Measurements from ENCODE around the gene PCDH8.

Gene PCDH8

DNA sequence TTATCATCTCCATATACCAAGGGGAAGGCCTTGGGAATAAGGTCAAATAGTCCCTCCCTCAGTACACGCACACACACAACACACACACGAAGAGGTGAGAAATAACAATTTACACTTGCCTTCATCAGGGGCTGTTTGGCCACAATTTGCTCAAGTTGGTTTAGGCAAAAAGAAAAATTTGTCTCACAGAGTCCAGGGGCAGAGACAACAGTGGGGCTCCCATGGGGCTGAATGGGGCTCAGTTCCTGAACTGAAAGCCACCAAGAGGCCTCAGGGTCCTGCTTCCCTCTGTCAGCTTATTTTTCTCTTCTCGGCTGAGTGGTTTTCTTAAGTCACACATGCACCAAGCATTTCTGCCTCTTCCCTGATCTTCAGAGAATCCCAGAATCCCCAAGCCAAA lies 35.5 kb downstream of the PCDH8 start:
- H3K4me1 ChIP-seq (ENCODE audit: insufficient read depth, low read length), result peaks cover 10% of the 10 kb centered on the region
- no peaks in the 10 kb centered on the region for H3K36me3 ChIP-seq (ENCODE audit: insufficient read depth, low read length)
- H3K9me3 ChIP-seq (ENCODE audit: control insufficient read depth, insufficient read depth, low read length), result peaks cover 7% of the 10 kb centered on the region; the same call in 1 of the 2 replicates
- no peak overlapping the region for H3K9ac ChIP-seq (ENCODE audit: low read depth, low read length)

DNA sequence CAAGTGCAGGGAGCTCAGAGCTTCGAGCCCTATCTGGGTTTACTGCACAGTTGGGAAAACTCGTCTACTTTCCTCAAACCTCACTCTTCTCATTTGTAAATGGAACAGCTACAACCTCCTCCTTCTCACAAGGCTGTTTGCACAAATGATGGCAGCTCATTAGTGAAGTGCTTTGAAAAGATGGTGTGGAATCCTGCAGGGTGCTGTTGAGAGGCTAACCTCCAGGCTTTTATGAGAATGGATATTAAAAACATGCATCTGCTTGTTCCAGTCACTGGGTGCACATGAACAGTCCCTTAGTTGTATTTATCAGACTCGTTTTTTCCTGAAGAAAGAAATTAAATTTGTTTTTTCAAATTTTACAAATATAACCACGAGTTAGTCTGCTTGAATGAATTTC lies 36.6 kb downstream of the PCDH8 start:
- H3K9ac ChIP-seq (ENCODE audit: low read depth, low read length), result no peak overlapping the region
- H3K9me3 ChIP-seq (ENCODE audit: control insufficient read depth, insufficient read depth, low read length), result 0 out of 2 replicates have a peak, but pooled peaks cover 3% of the 10 kb centered on the region
- H3K4me1 ChIP-seq (ENCODE audit: insufficient read depth, low read length), result peaks cover 10% of the 10 kb centered on the region
- no peaks in the 10 kb centered on the region for H3K36me3 ChIP-seq (ENCODE audit: insufficient read depth, low read length)

DNA sequence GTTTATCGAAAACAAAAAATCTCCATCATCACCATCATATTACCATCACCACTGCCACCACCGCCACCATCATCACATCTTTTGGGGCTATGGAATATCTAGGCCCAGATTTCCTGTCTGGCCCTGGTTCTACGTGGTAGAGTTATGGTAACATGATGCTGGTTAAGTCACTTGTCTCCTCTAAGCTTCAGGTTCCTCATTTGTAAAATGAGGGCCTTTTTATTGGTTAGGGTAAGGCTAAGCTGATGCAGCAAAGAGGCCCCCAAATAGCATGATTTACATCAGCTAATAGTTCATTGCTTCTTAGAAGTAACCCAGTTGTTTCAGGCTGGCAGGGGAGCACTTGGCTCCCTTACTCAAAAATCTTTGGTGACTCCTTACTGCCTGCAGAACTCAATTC lies 37.9 kb downstream of the PCDH8 start:
- no peaks in the 10 kb centered on the region for H3K36me3 ChIP-seq (ENCODE audit: insufficient read depth, low read length)
- H3K4me1 ChIP-seq (ENCODE audit: insufficient read depth, low read length), result peaks cover 10% of the 10 kb centered on the region
- H3K9me3 ChIP-seq (ENCODE audit: control insufficient read depth, insufficient read depth, low read length), result no peaks in the 10 kb centered on the region
- H3K9ac ChIP-seq (ENCODE audit: low read depth, low read length), result no peak overlapping the region

DNA sequence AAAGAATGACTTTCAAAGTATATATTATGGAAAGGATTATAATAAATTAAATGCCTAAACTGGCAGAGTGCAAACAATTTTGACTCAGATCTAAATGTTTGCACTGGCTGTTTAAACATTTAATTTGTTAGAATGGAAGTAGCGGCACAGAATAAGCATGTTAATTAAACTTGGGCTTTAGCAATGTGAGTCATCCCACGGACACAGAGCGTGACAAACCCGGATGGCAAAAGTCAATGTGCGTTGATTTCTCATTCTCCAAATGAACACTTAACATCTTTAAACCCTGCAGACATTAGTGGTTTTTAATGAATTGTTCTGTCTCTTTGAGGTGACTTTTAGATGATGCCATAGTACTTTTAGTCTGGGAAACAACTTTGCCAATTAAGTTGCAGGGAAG lies 38.4 kb downstream of the PCDH8 start:
- Histone ChIP-seq H3K9me3 (ENCODE audit: control insufficient read depth, insufficient read depth, low read length) (no peaks in the 10 kb centered on the region), H3K4me1 (ENCODE audit: insufficient read depth, low read length) (peaks cover 10% of the 10 kb centered on the region), H3K9ac (ENCODE audit: low read depth, low read length) (no peak overlapping the region), H3K36me3 (ENCODE audit: insufficient read depth, low read length) (no peaks in the 10 kb centered on the region)

DNA sequence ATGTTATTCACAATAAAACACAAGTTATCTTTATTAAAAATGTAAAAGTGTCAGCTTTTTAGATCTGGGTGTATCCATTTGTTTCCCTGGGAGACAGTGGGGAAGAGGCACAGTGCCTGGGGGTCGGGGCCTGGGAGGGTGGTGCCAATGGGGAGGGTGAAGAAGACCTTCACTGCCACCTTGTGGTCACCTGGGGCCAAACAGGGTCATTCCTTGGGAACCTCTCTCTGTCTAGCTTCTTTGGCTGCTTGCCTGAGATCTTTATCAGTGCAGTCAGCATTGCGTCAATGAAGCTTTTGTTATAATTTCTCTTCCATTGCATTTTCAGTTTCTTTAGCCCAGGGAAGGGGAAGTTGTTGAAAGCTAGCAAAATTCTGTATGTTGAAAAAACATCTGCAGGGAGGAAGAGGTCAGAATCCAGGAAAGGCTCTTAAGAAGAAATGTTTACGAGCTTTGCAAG lies 39.1 kb downstream of the PCDH8 start:
- peaks cover 10% of the 10 kb centered on the region for H3K4me1 ChIP-seq (ENCODE audit: insufficient read depth, low read length)
- H3K9me3 ChIP-seq (ENCODE audit: control insufficient read depth, insufficient read depth, low read length), result no peaks in the 10 kb centered on the region
- no peak overlapping the region for H3K9ac ChIP-seq (ENCODE audit: low read depth, low read length)
- no peaks in the 10 kb centered on the region for H3K36me3 ChIP-seq (ENCODE audit: insufficient read depth, low read length)

DNA sequence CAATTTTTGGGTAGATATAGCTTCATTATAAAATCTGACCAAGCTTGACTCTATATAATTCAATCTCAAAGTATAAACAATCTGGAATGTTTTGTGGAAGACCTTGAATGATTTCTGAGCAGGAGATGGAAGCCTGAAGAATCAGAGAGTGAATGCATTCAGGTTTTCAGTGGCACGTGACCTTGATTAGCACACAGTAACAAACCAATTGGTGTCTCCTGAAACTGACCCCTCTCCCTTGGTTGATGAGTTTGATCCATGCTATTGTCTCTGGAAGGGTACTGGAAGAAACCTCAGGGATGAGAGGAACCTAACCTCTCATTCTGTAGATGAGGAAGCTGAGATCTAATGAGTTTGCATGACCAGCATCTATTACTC lies 39.6 kb downstream of the PCDH8 start:
- H3K9me3 ChIP-seq (ENCODE audit: control insufficient read depth, insufficient read depth, low read length), result no peaks in the 10 kb centered on the region
- no peaks in the 10 kb centered on the region for H3K36me3 ChIP-seq (ENCODE audit: insufficient read depth, low read length)
- H3K4me1 ChIP-seq (ENCODE audit: insufficient read depth, low read length), result peaks cover 10% of the 10 kb centered on the region
- no peak overlapping the region for H3K9ac ChIP-seq (ENCODE audit: low read depth, low read length)

DNA sequence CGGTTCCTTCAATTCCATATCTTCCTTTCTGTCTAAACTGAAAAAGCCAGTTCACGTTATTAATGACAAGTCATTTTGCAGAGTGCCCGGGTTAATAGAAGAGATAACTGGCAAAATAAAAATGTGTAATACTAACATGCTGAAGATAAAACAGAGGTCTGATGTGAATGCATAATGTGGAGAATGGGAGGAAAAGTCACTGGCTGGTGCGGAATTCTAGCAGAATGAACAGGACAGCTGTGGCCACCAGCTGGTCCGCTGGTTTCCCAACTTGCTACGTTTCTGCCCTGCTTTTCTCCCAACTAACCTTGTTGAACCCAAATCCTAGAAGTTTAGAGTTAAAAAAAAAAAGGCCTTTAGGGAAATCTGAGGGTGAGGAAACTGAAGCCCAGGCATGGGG lies 42.4 kb downstream of the PCDH8 start:
- Histone ChIP-seq H3K4me1 (ENCODE audit: insufficient read depth, low read length) (peaks cover 10% of the 10 kb centered on the region), H3K9me3 (ENCODE audit: control insufficient read depth, insufficient read depth, low read length) (no peaks in the 10 kb centered on the region), H3K9ac (ENCODE audit: low read depth, low read length) (no peak overlapping the region), H3K36me3 (ENCODE audit: insufficient read depth, low read length) (no peaks in the 10 kb centered on the region)

DNA sequence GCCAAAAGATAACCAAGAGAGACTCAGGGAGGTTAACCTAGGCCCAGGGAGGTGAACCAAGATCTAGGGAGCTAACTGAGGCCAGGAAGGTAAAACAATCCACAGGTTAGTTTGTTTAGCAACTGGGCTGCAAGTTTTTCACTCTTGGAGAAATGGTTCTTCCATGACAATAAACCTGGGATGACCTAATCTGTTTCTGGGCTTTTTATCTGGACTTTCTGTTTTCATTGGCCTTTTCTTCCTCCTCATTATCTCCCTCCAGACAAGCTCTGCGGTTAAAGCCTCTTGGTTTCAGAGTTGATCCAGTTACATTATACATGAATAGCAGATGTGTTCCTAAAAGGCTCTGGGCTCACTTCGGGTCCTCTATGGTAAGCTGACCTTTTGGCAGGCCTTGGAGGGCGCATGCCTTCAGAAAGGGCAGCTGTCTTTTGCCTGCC lies 44.2 kb downstream of the PCDH8 start:
- Histone ChIP-seq H3K4me1 (ENCODE audit: insufficient read depth, low read length) (peaks cover 10% of the 10 kb centered on the region), H3K9ac (ENCODE audit: low read depth, low read length) (no peak overlapping the region), H3K9me3 (ENCODE audit: control insufficient read depth, insufficient read depth, low read length) (no peaks in the 10 kb centered on the region), H3K36me3 (ENCODE audit: insufficient read depth, low read length) (no peaks in the 10 kb centered on the region)

DNA sequence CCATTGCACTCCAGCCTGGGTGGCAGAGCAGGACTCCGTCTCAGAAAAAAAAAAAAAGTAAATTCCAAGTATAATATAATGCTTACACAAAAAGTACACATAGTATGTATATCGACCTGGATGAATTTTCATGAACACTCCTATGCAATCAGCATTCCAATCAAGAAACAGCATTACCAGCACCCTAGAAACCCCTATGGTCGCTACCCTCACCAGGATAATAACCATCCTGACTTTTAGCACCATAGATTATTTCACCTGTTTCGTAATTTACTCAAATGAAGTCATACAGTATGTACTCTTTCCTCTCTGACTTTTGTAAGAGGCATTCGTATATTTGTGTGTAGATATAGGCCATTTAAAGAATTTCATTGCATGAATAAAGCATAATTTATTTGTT lies 47.6 kb downstream of the PCDH8 start:
- Histone ChIP-seq H3K9ac (ENCODE audit: low read depth, low read length) (no peak overlapping the region), H3K36me3 (ENCODE audit: insufficient read depth, low read length) (no peaks in the 10 kb centered on the region), H3K9me3 (ENCODE audit: control insufficient read depth, insufficient read depth, low read length) (no peaks in the 10 kb centered on the region), H3K4me1 (ENCODE audit: insufficient read depth, low read length) (no peaks in the 10 kb centered on the region)

DNA sequence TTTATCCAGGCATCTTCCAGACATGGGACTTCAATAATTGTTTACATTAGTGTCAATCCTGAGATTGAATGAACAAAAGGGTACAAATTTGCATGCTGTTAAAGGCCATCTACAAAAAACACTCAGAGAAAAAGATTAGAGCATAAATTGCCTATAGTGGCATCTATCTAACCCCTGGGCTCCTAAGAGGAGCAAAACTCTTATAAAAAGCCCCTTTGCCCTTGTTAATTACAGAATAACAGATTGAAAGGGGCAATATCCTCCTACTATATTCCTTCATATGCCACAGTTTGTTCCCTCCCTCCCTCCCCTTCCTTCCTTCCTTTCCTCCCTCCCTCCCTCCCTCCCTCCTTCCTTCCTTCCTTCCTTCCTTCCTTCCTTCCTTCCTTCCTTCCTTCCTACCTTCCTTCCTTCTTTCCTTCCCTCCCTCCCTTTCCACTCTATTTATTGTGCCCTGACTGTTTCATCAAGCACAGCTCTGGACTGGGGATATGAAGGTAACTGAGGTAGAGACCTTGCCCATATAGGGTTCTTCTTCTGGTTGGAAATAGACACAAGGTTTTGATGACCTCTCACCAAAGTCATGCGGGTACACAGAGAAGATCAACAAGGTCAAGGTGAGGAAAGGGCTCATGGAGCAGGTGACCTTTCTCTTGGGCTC lies 49.5 kb downstream of the PCDH8 start:
- no peaks in the 10 kb centered on the region for H3K36me3 ChIP-seq (ENCODE audit: insufficient read depth, low read length)
- H3K4me1 ChIP-seq (ENCODE audit: insufficient read depth, low read length), result no peaks in the 10 kb centered on the region
- no peak overlapping the region for H3K9ac ChIP-seq (ENCODE audit: low read depth, low read length)
- H3K9me3 ChIP-seq (ENCODE audit: control insufficient read depth, insufficient read depth, low read length), result no peaks in the 10 kb centered on the region

DNA sequence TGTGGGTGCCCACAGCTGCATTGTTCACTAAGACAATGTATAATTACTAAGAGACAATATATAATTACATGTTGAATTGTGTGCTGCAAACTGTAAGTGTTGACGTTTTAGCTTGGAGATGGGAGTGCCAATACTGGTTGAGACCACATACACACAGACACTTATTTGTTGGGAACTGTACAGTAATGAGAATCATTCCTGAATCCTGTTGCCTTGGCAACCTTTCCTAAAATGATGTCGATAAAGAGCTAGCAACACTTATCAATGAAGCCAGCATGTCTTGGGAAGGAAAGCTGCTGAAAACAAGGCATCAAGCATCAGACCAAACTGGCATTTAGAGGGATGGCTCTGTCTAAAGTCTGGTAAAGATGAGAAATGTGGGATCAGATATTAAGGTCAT lies 51.3 kb downstream of the PCDH8 start:
- Histone ChIP-seq H3K4me1 (ENCODE audit: insufficient read depth, low read length) (no peaks in the 10 kb centered on the region), H3K9me3 (ENCODE audit: control insufficient read depth, insufficient read depth, low read length) (no peaks in the 10 kb centered on the region), H3K9ac (ENCODE audit: low read depth, low read length) (no peak overlapping the region), H3K36me3 (ENCODE audit: insufficient read depth, low read length) (no peaks in the 10 kb centered on the region)

DNA sequence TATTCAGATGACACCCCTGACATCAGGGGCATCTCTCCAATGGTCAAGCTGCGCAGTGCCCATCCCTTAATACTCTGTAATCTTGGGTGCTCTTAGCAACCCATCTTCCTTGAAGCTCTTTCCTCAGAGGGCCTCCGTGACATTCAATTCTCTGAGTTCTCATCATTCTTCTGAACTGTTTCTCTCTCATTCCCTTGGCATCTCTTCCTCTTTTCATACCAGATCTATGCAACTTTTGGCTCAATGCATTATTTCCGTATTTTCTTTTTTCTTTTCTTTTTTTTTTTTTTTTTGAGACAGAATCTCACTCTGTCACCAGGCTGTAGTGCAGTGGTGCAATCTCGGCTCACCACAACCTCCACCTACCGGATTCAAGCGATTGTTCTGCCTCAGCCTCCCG lies 53.9 kb downstream of the PCDH8 start:
- no peaks in the 10 kb centered on the region for H3K9me3 ChIP-seq (ENCODE audit: control insufficient read depth, insufficient read depth, low read length)
- no peaks in the 10 kb centered on the region for H3K36me3 ChIP-seq (ENCODE audit: insufficient read depth, low read length)
- no peak overlapping the region for H3K9ac ChIP-seq (ENCODE audit: low read depth, low read length)
- H3K4me1 ChIP-seq (ENCODE audit: insufficient read depth, low read length), result no peaks in the 10 kb centered on the region

DNA sequence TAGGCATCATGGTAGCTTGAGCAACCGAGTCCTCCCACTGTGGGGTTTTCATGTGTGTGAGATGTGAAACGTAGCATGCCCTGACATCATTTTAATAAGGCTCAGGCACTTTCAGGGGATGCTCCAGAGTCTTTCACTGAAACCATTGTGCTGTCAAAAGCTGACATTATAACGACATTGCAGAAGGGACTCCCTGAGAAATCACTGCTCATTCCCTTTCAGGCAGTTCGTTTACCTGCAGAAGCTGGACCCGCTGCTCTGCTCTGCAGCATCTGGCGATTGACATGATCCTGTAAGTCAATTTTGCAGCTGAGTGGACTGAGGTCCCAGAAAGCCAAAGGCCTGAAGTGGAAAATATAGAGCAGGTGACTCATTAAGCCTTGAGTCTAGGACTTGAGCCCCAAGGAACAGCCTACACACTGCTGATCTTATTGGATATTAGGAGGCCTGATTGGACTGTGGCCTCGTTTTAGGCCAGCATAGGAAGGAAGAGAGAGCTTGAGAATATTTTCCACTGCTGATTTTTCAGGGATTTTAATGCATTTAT lies 54.9 kb downstream of the PCDH8 start:
- Histone ChIP-seq H3K4me1 (ENCODE audit: insufficient read depth, low read length) (no peaks in the 10 kb centered on the region), H3K9ac (ENCODE audit: low read depth, low read length) (no peak overlapping the region), H3K9me3 (ENCODE audit: control insufficient read depth, insufficient read depth, low read length) (no peaks in the 10 kb centered on the region)

More for the DNA sequence above, 54.9 kb downstream of the PCDH8 start:
- H3K36me3 ChIP-seq (ENCODE audit: insufficient read depth, low read length), result no peaks in the 10 kb centered on the region
